Fibroblast of the aortic adventitia (primary cell): Measurements from ENCODE around the gene NCAPH2. TPM values are rescaled to one million over a fixed set of nuclear protein-coding genes. Genes with fewer than 3 reads are reported as not detected.
"Not testable (repeated sequence)": the region's sequence is repeated elsewhere in the genome, so short reads cannot be mapped to it uniquely, and the experiment has no call there.

Experiments used
- DNase-seq: peaks from one replicate; pipeline ENCODE4 v3.0.0-alpha.2; 2010; ENCODE audit warnings: low read depth
- H3K4me3 ChIP-seq: 2 replicates; pipeline ENCODE4 v1.5.1; 2011; ENCODE audit warnings: low read depth, mild to moderate bottlenecking, control low read depth, low read length, moderate library complexity
- CTCF ChIP-seq: IDR thresholded peaks from 2 replicates; pipeline ENCODE4 v1.5.1; 2011; ENCODE audit warnings: mild to moderate bottlenecking, low read length, control low read depth, inconsistent platforms; ENCODE audit not compliant: insufficient read depth
- total RNA-seq: library from RNA; depleted of rRNA; stranded (reverse); fragments of >200 nt; gene quantifications from 2 replicates; pipeline ENCODE4 v1.2.3, GENCODE V29; 2012; ENCODE audit warnings: low replicate concordance

NCAPH2 gene
- total RNA-seq, 1 donor = 49.1 TPM

DNA sequence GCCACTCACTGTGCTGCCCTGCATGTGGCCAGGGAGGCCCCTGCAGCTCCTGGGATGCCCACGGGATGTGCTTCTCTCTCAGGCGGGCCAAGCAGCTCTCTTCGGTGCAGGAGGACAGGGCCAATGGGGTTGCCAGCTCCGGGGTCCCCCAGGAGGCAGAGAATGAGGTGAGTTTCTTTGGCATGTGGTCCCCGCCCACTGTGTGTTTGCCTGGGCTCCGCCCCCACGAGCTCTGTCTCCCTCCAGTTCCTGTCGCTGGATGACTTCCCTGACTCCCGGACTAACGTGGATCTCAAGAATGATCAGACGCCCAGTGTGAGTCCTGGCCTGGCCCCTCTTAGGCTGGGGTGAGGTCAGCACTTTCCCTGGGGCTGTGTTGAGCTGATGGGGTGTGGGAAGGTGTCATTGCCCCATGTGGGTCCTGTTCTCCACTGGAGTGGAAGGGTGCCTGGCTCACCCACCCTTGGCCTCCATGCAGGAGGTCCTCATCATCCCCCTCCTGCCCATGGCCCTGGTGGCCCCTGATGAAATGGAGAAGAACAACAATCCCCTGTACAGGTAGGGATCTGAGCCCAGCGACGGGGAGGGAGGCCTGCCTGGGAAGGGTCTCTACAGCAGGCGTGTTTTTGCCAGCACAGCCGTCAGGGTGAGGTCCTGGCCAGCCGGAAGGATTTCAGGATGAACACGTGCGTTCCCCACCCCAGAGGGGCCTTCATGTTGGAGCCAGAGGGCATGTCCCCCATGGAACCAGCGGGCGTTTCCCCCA lies 9.7 kb downstream of the NCAPH2 start:
- H3K4me3 ChIP-seq = no peak overlapping the region
- no peak for DNase-seq
- TF ChIP-seq CTCF = no peak

- no peak for TF ChIP-seq CTCF
- DNase-seq = no peak
- H3K4me3 ChIP-seq = no peak overlapping the region
These were observed 10.6 kb downstream of the NCAPH2 start for GRCh38 chr22:50518606-50519005.

DNA sequence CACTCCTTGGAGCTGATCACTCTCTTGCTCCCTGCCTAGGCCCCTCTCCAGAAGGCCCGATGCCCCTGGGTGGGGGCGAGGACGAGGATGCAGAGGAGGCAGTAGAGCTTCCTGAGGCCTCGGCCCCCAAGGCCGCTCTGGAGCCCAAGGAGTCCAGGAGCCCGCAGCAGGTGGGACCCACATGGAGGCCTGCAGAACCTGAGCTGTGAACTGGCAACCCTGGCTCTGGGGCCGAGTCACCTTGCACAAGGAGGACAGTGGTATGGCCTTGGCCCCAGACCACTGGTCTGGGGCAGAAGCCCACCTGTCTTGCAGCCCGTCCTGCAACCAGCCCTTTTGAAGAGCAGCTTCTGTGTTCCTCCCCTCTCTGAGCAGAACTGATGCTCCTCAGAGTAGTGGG lies 11.1 kb downstream of the NCAPH2 start:
- TF ChIP-seq CTCF = no peak
- no peak for DNase-seq
- no peak overlapping the region for H3K4me3 ChIP-seq

GRCh38 chr22:50520184-50520583 lies 12.2 kb downstream of the NCAPH2 start:
- not testable (repeated sequence) for DNase-seq

GRCh38 chr22:50520826-50521453 lies 12.9 kb downstream of the NCAPH2 start:
- DNase-seq = no peak
- TF ChIP-seq CTCF = no peak
- no peak overlapping the region for H3K4me3 ChIP-seq

More at GRCh38 chr22:50520184-50520583, 12.2 kb downstream of the NCAPH2 start:
- H3K4me3 ChIP-seq = not testable (repeated sequence)

GRCh38 chr22:50521710-50522109 lies 13.7 kb downstream of the NCAPH2 start:
- no peak overlapping the region for H3K4me3 ChIP-seq
- no peak for DNase-seq
- TF ChIP-seq CTCF = no peak

DNA sequence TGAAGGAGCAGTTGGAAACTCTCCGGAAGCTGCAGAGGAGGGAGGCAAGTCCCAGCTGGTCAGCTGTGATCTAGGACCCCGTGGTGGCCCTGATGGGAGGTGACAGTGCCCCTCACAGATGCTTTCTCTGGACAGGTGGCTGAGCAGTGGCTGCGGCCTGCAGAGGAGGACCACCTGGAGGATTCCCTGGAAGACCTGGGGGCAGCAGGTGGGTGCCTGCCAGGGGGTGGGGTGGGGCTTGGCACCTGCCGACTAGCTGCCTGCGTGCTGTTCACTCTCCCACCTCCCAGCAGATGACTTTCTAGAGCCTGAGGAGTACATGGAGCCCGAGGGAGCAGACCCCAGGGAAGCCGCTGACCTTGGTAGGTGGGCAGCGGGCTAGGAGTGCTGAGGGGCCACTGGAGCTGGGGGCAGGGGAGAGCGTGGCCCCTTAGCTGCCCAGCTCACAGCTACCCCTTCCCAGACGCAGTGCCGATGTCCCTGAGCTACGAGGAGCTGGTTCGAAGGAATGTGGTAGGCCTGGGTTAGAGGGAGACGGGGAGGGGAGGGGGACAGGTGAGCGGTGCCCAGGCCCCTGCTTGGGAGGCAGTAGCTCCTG lies 14.3 kb downstream of the NCAPH2 start:
- no peak for DNase-seq
- no peak overlapping the region for H3K4me3 ChIP-seq
- no peak for TF ChIP-seq CTCF
